Endothelial cell of umbilical vein (primary cell): Measurements from ENCODE around the gene ALDH7A1. TPM values are rescaled to one million over a fixed set of nuclear protein-coding genes. Genes with fewer than 3 reads are reported as not detected.

Experiments used
- BruUV-seq: library from RNA; stranded (reverse); fragments of 400-500 nt; replicated peaks from 2 replicates; lab custom pipeline; 2021; lab: Mats Ljungman, UMichigan
- CTCF ChIA-PET: fragments of 300-600, 350-600 bp; sonication (Branson Sonifier 250); formaldehyde crosslinking; loops from one replicate; lab custom pipeline; 2021; ENCODE audit warnings: antibody characterized with exemption, inconsistent platforms; lab: Charles Lee
- POLR2A ChIA-PET: fragments of 300-600, 350-600 bp; sonication (Branson Sonifier 250); formaldehyde crosslinking; loops from one replicate; lab custom pipeline; 2021; ENCODE audit warnings: antibody characterized with exemption, inconsistent platforms; lab: Charles Lee
- DNase-seq: peaks from one replicate; pipeline ENCODE4 v3.0.0-alpha.2; 2011; ENCODE audit warnings: low read depth, low spot score
- FAIRE-seq: peaks from 2 replicates; lab custom pipeline; 2011; peaks lifted over from hg19 to GRCh38; lab: Jason Lieb, UNC
- H2AFZ ChIP-seq: 2 replicates; pipeline ENCODE4 v1.6.0; 2012; ENCODE audit warnings: low read depth, low read length, control low read depth, inconsistent platforms
- H3K27ac ChIP-seq: 2 replicates; pipeline ENCODE4 v1.5.1; 2011; ENCODE audit warnings: low read depth, mild to moderate bottlenecking, control low read depth, low read length, moderate library complexity; ENCODE audit not compliant: insufficient read depth
- H3K27me3 ChIP-seq, 2 experiments: 2 replicates each; pipeline versions ENCODE4 v1.6.0 to v1.6.1; 2011; ENCODE audit warnings: low read length in 2 of 2, mixed read lengths in 1 of 2; ENCODE audit not compliant: control insufficient read depth in 2 of 2, insufficient read depth in 2 of 2
- H3K36me3 ChIP-seq, 2 experiments: 2 replicates in 1 of 2; 3 replicates in 1 of 2; pipeline ENCODE4 v1.5.1; 2011; ENCODE audit warnings: low read length in 2 of 2, mild to moderate bottlenecking in 1 of 2, moderate library complexity in 1 of 2; ENCODE audit not compliant: control insufficient read depth in 2 of 2, insufficient read depth in 2 of 2; ENCODE audit errors: extremely low read depth in 1 of 2
- H3K4me1 ChIP-seq: 3 replicates; pipeline ENCODE4 v1.5.1; 2011; ENCODE audit warnings: mild to moderate bottlenecking, low read length; ENCODE audit not compliant: control insufficient read depth, insufficient read depth; ENCODE audit errors: extremely low read depth
- H3K4me2 ChIP-seq: 2 replicates; pipeline ENCODE4 v1.6.1; 2011; ENCODE audit warnings: low read length, control low read depth, mixed read lengths; ENCODE audit not compliant: insufficient read depth
- H3K4me3 ChIP-seq, 3 experiments: fragments of 200-600 bp in 1 of 3; sonication (generic), shearing (Covaris generic) in 1 of 3; replicated peaks in 1 of 3; 2 replicates each; pipeline ENCODE4 v1.5.1; 2011 to 2016; ENCODE audit warnings: control low read depth in 3 of 3, low read length in 3 of 3, mild to moderate bottlenecking in 2 of 3, inconsistent platforms in 1 of 3, low read depth in 1 of 3, moderate library complexity in 1 of 3; ENCODE audit not compliant: insufficient read depth in 1 of 3
- H3K79me2 ChIP-seq: 2 replicates; pipeline ENCODE4 v1.6.0; 2012; ENCODE audit warnings: low read length, inconsistent platforms; ENCODE audit not compliant: control insufficient read depth, insufficient read depth
- H3K9ac ChIP-seq: replicated peaks from 2 replicates; pipeline ENCODE3; 2011; ENCODE audit warnings: low read length, control low read depth; ENCODE audit not compliant: insufficient read depth; ENCODE audit errors: extremely low read depth
- H3K9me1 ChIP-seq: replicated peaks from 3 replicates; pipeline ENCODE4 v1.6.0; 2011; ENCODE audit warnings: mild to moderate bottlenecking, low read length; ENCODE audit not compliant: control insufficient read depth, insufficient read depth; ENCODE audit errors: extremely low read depth
- H3K9me3 ChIP-seq: replicated peaks from 2 replicates; pipeline ENCODE4 v1.5.1; 2012; ENCODE audit warnings: low read length, inconsistent platforms; ENCODE audit not compliant: control insufficient read depth, insufficient read depth
- H4K20me1 ChIP-seq: replicated peaks from 2 replicates; pipeline ENCODE3; 2011; ENCODE audit warnings: mild to moderate bottlenecking, low read length; ENCODE audit not compliant: control insufficient read depth, insufficient read depth; ENCODE audit errors: extremely low read depth
- CTCF ChIP-seq, 2 donors: IDR thresholded peaks; 1 replicate in 1 of 2; 2 replicates in 1 of 2; pipeline ENCODE4 v1.5.1; 2011; ENCODE audit warnings: low read length in 2 of 2, mild to moderate bottlenecking in 2 of 2, moderate library complexity in 2 of 2, control low read depth in 1 of 2, inconsistent platforms in 1 of 2, low read depth in 1 of 2; ENCODE audit not compliant: insufficient read depth in 1 of 2; ENCODE audit errors: extremely low read depth in 1 of 2
- EZH2 ChIP-seq: IDR thresholded peaks from 2 replicates; pipeline ENCODE4 v1.6.1; 2012; ENCODE audit warnings: borderline replicate concordance, low read depth, mild to moderate bottlenecking, moderate library complexity, low read length, inconsistent platforms; ENCODE audit not compliant: severe bottlenecking
- FOS ChIP-seq: IDR thresholded peaks from 2 replicates; pipeline ENCODE4 v1.6.1; 2011; ENCODE audit warnings: mild to moderate bottlenecking, low read length, moderate library complexity, borderline replicate concordance; ENCODE audit not compliant: insufficient read depth
- GATA2 ChIP-seq: IDR thresholded peaks from 2 replicates; pipeline ENCODE4 v1.7.0; 2011; ENCODE audit warnings: low read depth, mild to moderate bottlenecking, moderate library complexity, mixed read lengths, low read length; ENCODE audit not compliant: insufficient read length, insufficient read depth
- JUN ChIP-seq: IDR thresholded peaks from 2 replicates; pipeline ENCODE4 v1.6.1; 2011; ENCODE audit warnings: borderline replicate concordance, low read depth; ENCODE audit not compliant: insufficient read length, insufficient read depth
- MAX ChIP-seq: IDR thresholded peaks from 2 replicates; pipeline ENCODE4 v1.6.1; 2011; ENCODE audit not compliant: insufficient read depth, insufficient read length
- MYC ChIP-seq: IDR thresholded peaks from one replicate; pipeline ENCODE4 v1.6.1; 2011; ENCODE audit warnings: mild to moderate bottlenecking, low read depth, low read length
- POLR2A ChIP-seq: IDR thresholded peaks from 2 replicates; pipeline ENCODE4 v1.6.1; 2012; ENCODE audit warnings: low read depth, mild to moderate bottlenecking, control low read depth, low read length
- POLR2AphosphoS5 ChIP-seq: IDR thresholded peaks from 2 replicates; pipeline ENCODE4 v1.6.1; 2012; ENCODE audit warnings: low read depth, mild to moderate bottlenecking, control low read depth, low read length, moderate library complexity; ENCODE audit not compliant: insufficient read depth
- dilution Hi-C: fragments of 300-500 bp; cut with MboI; formaldehyde crosslinking; loops from one replicate; pipeline ENCODE4 v1.15.0; 2019; ENCODE audit warnings: low sequenced_read_pairs; ENCODE audit not compliant: extremely low pct_ligation_motif_present
- intact Hi-C: fragments of 100-400 bp; cut with micrococcal nuclease; formaldehyde crosslinking; loops from one replicate; pipeline ENCODE4 v1.10.0; 2022
- polyA plus RNA-seq, 4 experiments: library from polyadenylated mRNA; depleted of rRNA in 3 of 4; stranded (reverse) in 3 of 4; unstranded in 1 of 4; fragments of >200 nt; gene quantifications; 2 replicates each; pipeline versions ENCODE4 v1.2.1 to v1.2.3, GENCODE V29; 2011 to 2012; ENCODE audit warnings: missing spikeins in 1 of 4
- total RNA-seq: library from RNA; stranded (reverse); gene quantifications from 2 replicates; pipeline ENCODE4 v1.2.3, GENCODE V29; 2021

Gene ALDH7A1
- total and polyA plus RNA-seq, 2 donors (not counting 3 experiments of a cell fraction or from before 2014, with no cell fraction given), result 43.6 to 103 TPM

GRCh38 chr5:126577415-126577814 lies 17.6 kb downstream of the ALDH7A1 start:
- Histone ChIP-seq H3K27me3 (no peaks in the 10 kb centered on the region), H3K9ac (no peak overlapping the region), H4K20me1 (no peaks in the 10 kb centered on the region), H3K27ac (no peak overlapping the region), H3K9me1 (no peaks in the 10 kb centered on the region), H3K4me2 (no peak overlapping the region), H3K4me1 (no peaks in the 10 kb centered on the region), H3K36me3 (peaks cover 0 to 3% of the 10 kb centered on the region in 2 experiments), H2AFZ (no peak overlapping the region), H3K9me3 (no peaks in the 10 kb centered on the region), H3K4me3 (no peak overlapping the region), H3K79me2 (no peaks in the 10 kb centered on the region)
- no peak for DNase-seq
- no peak for FAIRE-seq
- ChIA-PET POLR2A (no interaction called here), CTCF (interaction anchor here (0.9 kb wide), 1 partner anchor 8 kb away, joined by 3 read pairs; no protein-coding TSS in a partner anchor)
- no peak for TF ChIP-seq MAX
- no peak for TF ChIP-seq POLR2A
- no peak for TF ChIP-seq GATA2
- TF ChIP-seq EZH2, result no peak
- no peak for TF ChIP-seq MYC
- TF ChIP-seq POLR2AphosphoS5, result no peak
- no peak for TF ChIP-seq JUN
- no peak for TF ChIP-seq FOS
- TF ChIP-seq CTCF (IDR thresholded peaks at IDR 0.05; ENCODE audit: extremely low read depth in 1 of 2, insufficient read depth in 1 of 2, low read depth in 1 of 2, low read length in 2 of 2), result no peak
- intact Hi-C loops (no loop called here), dilution Hi-C loops (no loop called here)
- no TSS peak for BruUV-seq
